DOHH2 (cell line): ENCODE measurements around the gene USP1.

Experiments
- H3F3A ChIP-seq: fragments of 200-600 bp; sonication (generic), shearing (Covaris generic); 2 replicates; pipeline ENCODE4 v1.6.0; 2016; ENCODE audit warnings: antibody characterized with exemption, mild to moderate bottlenecking; ENCODE audit not compliant: control insufficient read depth, insufficient read depth
- H3K27ac ChIP-seq: fragments of 200-600 bp; sonication (generic); 2 replicates; pipeline ENCODE4 v1.5.1; 2014; ENCODE audit warnings: low read depth, mild to moderate bottlenecking, low read length, moderate library complexity
- H3K27me3 ChIP-seq: fragments of 200-600 bp; sonication (generic); 2 replicates; pipeline ENCODE4 v1.6.1; 2014; ENCODE audit warnings: mild to moderate bottlenecking, low read length, mixed read lengths; ENCODE audit not compliant: control insufficient read depth
- H3K36me3 ChIP-seq: fragments of 200-600 bp; sonication (generic); 2 replicates; pipeline ENCODE4 v1.6.1; 2014; ENCODE audit warnings: mild to moderate bottlenecking, low read length, moderate library complexity, mixed read lengths; ENCODE audit not compliant: control insufficient read depth
- H3K4me1 ChIP-seq: fragments of 200-600 bp; sonication (generic); 2 replicates; pipeline ENCODE4 v1.6.1; 2014; ENCODE audit warnings: mild to moderate bottlenecking, low read length, mixed read lengths; ENCODE audit not compliant: control insufficient read depth
- H3K4me2 ChIP-seq: fragments of 200-600 bp; sonication (generic); 2 replicates; pipeline ENCODE4 v1.6.0; 2014; ENCODE audit warnings: mild to moderate bottlenecking, low read length, moderate library complexity
- H3K4me3 ChIP-seq: fragments of 200-600 bp; sonication (generic); 2 replicates; pipeline ENCODE4 v1.5.1; 2014; ENCODE audit warnings: mild to moderate bottlenecking, low read length, mixed read lengths
- H3K79me2 ChIP-seq: fragments of 200-600 bp; sonication (generic); 2 replicates; pipeline ENCODE4 v1.6.1; 2014; ENCODE audit warnings: mild to moderate bottlenecking, low read length, mixed read lengths; ENCODE audit not compliant: control insufficient read depth
- H3K9me2 ChIP-seq: fragments of 200-600 bp; sonication (generic); replicated peaks from 2 replicates; pipeline ENCODE4 v1.6.1; 2014; ENCODE audit warnings: mild to moderate bottlenecking, low read length, mixed read lengths; ENCODE audit not compliant: control insufficient read depth
- H3K9me3 ChIP-seq: fragments of 200-600 bp; sonication (generic); 2 replicates; pipeline ENCODE4 v1.6.1; 2014; ENCODE audit warnings: antibody characterized with exemption, low read length, mixed read lengths; ENCODE audit not compliant: control insufficient read depth, insufficient read depth
- H4K20me1 ChIP-seq: fragments of 200-600 bp; sonication (generic); 2 replicates; pipeline ENCODE4 v1.6.0; 2014; ENCODE audit warnings: low read depth, mild to moderate bottlenecking, antibody characterized with exemption, low read length, moderate library complexity; ENCODE audit not compliant: control insufficient read depth, insufficient read depth
- CTCF ChIP-seq: fragments of 200-600 bp; sonication (generic); IDR thresholded peaks from one replicate; pipeline ENCODE4 v1.5.1; 2014; ENCODE audit warnings: antibody characterized with exemption, mild to moderate bottlenecking, low read depth, low read length; ENCODE audit not compliant: poor library complexity, severe bottlenecking
- EZH2phosphoT487 ChIP-seq: fragments of 200-600 bp; sonication (generic); IDR thresholded peaks from 2 replicates; pipeline ENCODE4 v1.6.1; 2017; ENCODE audit warnings: borderline replicate concordance, mild to moderate bottlenecking, antibody characterized with exemption, low read length, moderate library complexity, mixed read lengths

USP1 gene

GRCh38 chr1:62395291-62395690 lies 41.6 kb upstream of the USP1 start:
- Histone ChIP-seq H3K27ac (no peak overlapping the region), H3K9me2 (no peaks in the 10 kb centered on the region), H3K27me3 (peaks cover 11% of the 10 kb centered on the region), H3K36me3 (no peaks in the 10 kb centered on the region), H3K9me3 (no peaks in the 10 kb centered on the region), H3K79me2 (no peaks in the 10 kb centered on the region), H3K4me2 (no peak overlapping the region), H4K20me1 (no peaks in the 10 kb centered on the region), H3K4me1 (no peaks in the 10 kb centered on the region), H3K4me3 (no peak overlapping the region), H3F3A (no peaks in the 10 kb centered on the region)
- TF ChIP-seq CTCF (no peak), EZH2phosphoT487 (no peak)

GRCh38 chr1:62396871-62397270 lies 40.0 kb upstream of the USP1 start:
- H3K79me2 ChIP-seq: no peaks in the 10 kb centered on the region
- H3K9me2 ChIP-seq: no peaks in the 10 kb centered on the region
- H3K4me1 ChIP-seq: no peaks in the 10 kb centered on the region
- H4K20me1 ChIP-seq: no peaks in the 10 kb centered on the region
- H3K4me3 ChIP-seq: no peak overlapping the region
- no peaks in the 10 kb centered on the region for H3K36me3 ChIP-seq
- TF ChIP-seq EZH2phosphoT487 (no peak), CTCF (no peak)
- peaks cover 1% of the 10 kb centered on the region for H3K27me3 ChIP-seq
- H3F3A ChIP-seq: no peaks in the 10 kb centered on the region
- H3K4me2 ChIP-seq: no peak overlapping the region
- H3K9me3 ChIP-seq: no peaks in the 10 kb centered on the region
- no peak overlapping the region for H3K27ac ChIP-seq

- Histone ChIP-seq H3K9me3 (no peaks in the 10 kb centered on the region), H3K36me3 (no peaks in the 10 kb centered on the region), H3K4me1 (no peaks in the 10 kb centered on the region), H4K20me1 (no peaks in the 10 kb centered on the region), H3K27me3 (no peaks in the 10 kb centered on the region; the same call in 1 of the 2 replicates), H3K4me2 (no peak overlapping the region), H3F3A (no peaks in the 10 kb centered on the region), H3K79me2 (no peaks in the 10 kb centered on the region), H3K27ac (no peak overlapping the region), H3K9me2 (no peaks in the 10 kb centered on the region), H3K4me3 (no peak overlapping the region)
- TF ChIP-seq EZH2phosphoT487: no peak
- TF ChIP-seq CTCF: no peak
Measured at GRCh38 chr1:62397301-62397700, 39.5 kb upstream of the USP1 start.

GRCh38 chr1:62398377-62398776 lies 38.5 kb upstream of the USP1 start:
- H4K20me1 ChIP-seq: no peaks in the 10 kb centered on the region
- no peak overlapping the region for H3K27ac ChIP-seq
- no peaks in the 10 kb centered on the region for H3K4me1 ChIP-seq
- H3K36me3 ChIP-seq: no peaks in the 10 kb centered on the region
- no peak overlapping the region for H3K4me3 ChIP-seq
- no peaks in the 10 kb centered on the region for H3K79me2 ChIP-seq
- H3K4me2 ChIP-seq: no peak overlapping the region
- H3K9me2 ChIP-seq: no peaks in the 10 kb centered on the region
- no peaks in the 10 kb centered on the region for H3F3A ChIP-seq
- TF ChIP-seq EZH2phosphoT487: no peak
- TF ChIP-seq CTCF: no peak
- H3K9me3 ChIP-seq: no peaks in the 10 kb centered on the region
- no peaks in the 10 kb centered on the region; the same call in 1 of the 2 replicates for H3K27me3 ChIP-seq
